Psoas muscle (tissue), 8 donors: ENCODE data around the gene OTUD7B. TPM values are rescaled to one million over a fixed set of nuclear protein-coding genes. Genes with fewer than 3 reads are reported as not detected.
A peak's percentile ranks its signal among the peaks of the same experiment; 100 is the strongest.

Experiments used
- ATAC-seq, 4 donors: fragments of 200-7000 bp; cut with Tn5 transposase; one replicate each; pipeline ENCODE4 v1.9.1; 2020; ENCODE audit warnings: moderate library complexity in 3 of 4, mild to moderate bottlenecking in 2 of 4
- DNase-seq, 2 donors: peaks; one replicate each; pipeline ENCODE4 v3.0.0-alpha.2; 2020
- H3K27ac ChIP-seq: fragments of 200-600 bp; one replicate; pipeline ENCODE4 v1.8.0; 2022
- H3K27me3 ChIP-seq, 3 donors: fragments of 200-600 bp in 1 of 3; one replicate each; pipeline versions ENCODE4 v1.6.1 to v1.8.0; 2013 to 2022; ENCODE audit warnings: low read length in 2 of 3, mild to moderate bottlenecking in 2 of 3, moderate library complexity in 1 of 3; ENCODE audit not compliant: insufficient read depth in 3 of 3
- H3K36me3 ChIP-seq, 2 donors: fragments of 200-600 bp in 1 of 2; one replicate each; pipeline versions ENCODE4 v1.6.1 to v1.8.0; 2013 to 2022; ENCODE audit warnings: low read depth in 1 of 2, mild to moderate bottlenecking in 1 of 2, moderate library complexity in 1 of 2; ENCODE audit not compliant: insufficient read depth in 1 of 2
- H3K4me1 ChIP-seq: fragments of 200-600 bp; one replicate; pipeline ENCODE4 v1.8.0; 2022
- H3K4me3 ChIP-seq: fragments of 200-600 bp; one replicate; pipeline ENCODE4 v1.8.0; 2022; ENCODE audit warnings: mild to moderate bottlenecking
- H3K9me3 ChIP-seq: fragments of 200-600 bp; one replicate; pipeline ENCODE4 v1.8.0; 2022
- CTCF ChIP-seq: fragments of 200-600 bp; IDR thresholded peaks from one replicate; pipeline ENCODE4 v1.8.0; 2022; ENCODE audit warnings: antibody characterized with exemption
- WGBS, 3 donors: extraction: QIAGEN DNeasy Blood & Tissue Kit; methylation state at CpG; one replicate each; pipeline versions ENCODE4 v1.1.6 to v1.1.7; 2013; 5-methylcytosine and 5-hydroxymethylcytosine counted together
- intact Hi-C, 2 donors: fragments of 100-400 bp; cut with DNase I; formaldehyde crosslinking; loops; one replicate each; pipeline versions ENCODE4 v1.11.0 to v1.14.2; 2022
- polyA plus RNA-seq, 3 donors: library from polyadenylated mRNA; stranded (reverse); fragments of 200-250 nt; gene quantifications; one replicate each; pipeline ENCODE4 v1.2.3, GENCODE V29; 2013
- total RNA-seq, 4 donors: library from RNA; stranded (reverse); fragmentation: NEBNext Ultra II Directional in 2 of 4; extraction: Animal tissue kit (Norgen Biotek cat#: 25700) in 2 of 4; gene quantifications; one replicate each; pipeline versions ENCODE4 v1.2.1 to v1.2.4, GENCODE V29; 2021 to 2023
- donor health status: healthy with polysubstance abuse.
- donor health status: DM: no; HTN: no; CAD: no; lungs with moderate emphysema.
- donor health status: Bipolar disorder and iron deficiency.
- donor health status: healthy.
- donor health status: DM: yes; HTN: yes; CAD: no.
- donor health status: DM: no; HTN: no; CAD: no.
- donor health status: DM: no; HTN: no; CAD: no.
- donor health status: DM: yes; HTN: yes; CAD: no.

The OTUD7B gene
- total and polyA plus RNA-seq, 7 donors = 6.8 to 62.0 (median 47.4) TPM

GRCh38 chr1:150022357-150022756 is 11.8 kb upstream of the OTUD7B start:
- Histone ChIP-seq H3K27ac (no peak overlapping the region), H3K9me3 (no peaks in the 10 kb centered on the region), H3K4me1 (peaks cover 12% of the 10 kb centered on the region), H3K27me3 (no peaks in the 10 kb centered on the region), H3K4me3 (no peak overlapping the region), H3K36me3 (no peaks in the 10 kb centered on the region)
- DNase-seq (no peak), ATAC-seq (no peak)
- intact Hi-C loops = no loop called here
- WGBS, 3 donors = 78 to 81% (median 79%) methylated on average over 6 of the region's 6 CpGs
- TF ChIP-seq CTCF = no peak

GRCh38 chr1:150021191-150021694 is 10.7 kb upstream of the OTUD7B start:
- WGBS, 3 donors = 18 to 40% (median 32%) methylated on average over 5 of the region's 5 CpGs
- H3K36me3 ChIP-seq = no peaks in the 10 kb centered on the region
- TF ChIP-seq CTCF = no peak
- DNase-seq (no peak), ATAC-seq (peak; percentile 59 to 93 (median 86))
- peaks cover 12% of the 10 kb centered on the region for H3K4me1 ChIP-seq
- H3K9me3 ChIP-seq = no peaks in the 10 kb centered on the region
- no peaks in the 10 kb centered on the region for H3K27me3 ChIP-seq
- peak overlapping the region; percentile 28 for H3K27ac ChIP-seq
- H3K4me3 ChIP-seq = no peak overlapping the region
- intact Hi-C loops = no loop called here

GRCh38 chr1:150020711-150021110 is 10.2 kb upstream of the OTUD7B start:
- TF ChIP-seq CTCF = no peak
- Histone ChIP-seq H3K36me3 (no peaks in the 10 kb centered on the region), H3K27me3 (no peaks in the 10 kb centered on the region), H3K4me1 (peaks cover 12% of the 10 kb centered on the region), H3K4me3 (no peak overlapping the region), H3K9me3 (no peaks in the 10 kb centered on the region), H3K27ac (peak overlapping the region; percentile 28)
- ATAC-seq (no peak), DNase-seq (no peak)
- intact Hi-C loops = no loop called here
- 91 to 97% (median 97%) methylated on average over 2 of the region's 2 CpGs for WGBS, 3 donors

- Histone ChIP-seq H3K27ac (no peak overlapping the region), H3K4me3 (no peak overlapping the region), H3K4me1 (peaks cover 12% of the 10 kb centered on the region), H3K27me3 (no peaks in the 10 kb centered on the region), H3K36me3 (no peaks in the 10 kb centered on the region), H3K9me3 (no peaks in the 10 kb centered on the region)
- TF ChIP-seq CTCF = no peak
- intact Hi-C loops = no loop called here
- WGBS, 3 donors = 75 to 81% (median 76%) methylated on average over 4 of the region's 4 CpGs
- DNase-seq = no peak
- ATAC-seq = no peak
These were observed 7.6 kb upstream of the OTUD7B start for GRCh38 chr1:150018165-150018564.

- no peak for TF ChIP-seq CTCF
- Histone ChIP-seq H3K36me3 (no peaks in the 10 kb centered on the region), H3K27ac (no peak overlapping the region), H3K27me3 (no peaks in the 10 kb centered on the region), H3K9me3 (no peaks in the 10 kb centered on the region), H3K4me1 (peaks cover 12% of the 10 kb centered on the region), H3K4me3 (no peak overlapping the region)
- ATAC-seq (peak in 1 of 4 donors; percentile 24), DNase-seq (no peak)
- intact Hi-C loops = no loop called here
These were observed 6.8 kb upstream of the OTUD7B start for GRCh38 chr1:150017206-150017750.
